ENCODE measurements around the gene SNRPN. TPM values are rescaled to one million over a fixed set of nuclear protein-coding genes. Genes with fewer than 3 reads are reported as not detected.

Gene SNRPN
- total RNA-seq, 4 donors from 2014 or later = 18.5 to 75.6 (median 39.6) TPM

DNA sequence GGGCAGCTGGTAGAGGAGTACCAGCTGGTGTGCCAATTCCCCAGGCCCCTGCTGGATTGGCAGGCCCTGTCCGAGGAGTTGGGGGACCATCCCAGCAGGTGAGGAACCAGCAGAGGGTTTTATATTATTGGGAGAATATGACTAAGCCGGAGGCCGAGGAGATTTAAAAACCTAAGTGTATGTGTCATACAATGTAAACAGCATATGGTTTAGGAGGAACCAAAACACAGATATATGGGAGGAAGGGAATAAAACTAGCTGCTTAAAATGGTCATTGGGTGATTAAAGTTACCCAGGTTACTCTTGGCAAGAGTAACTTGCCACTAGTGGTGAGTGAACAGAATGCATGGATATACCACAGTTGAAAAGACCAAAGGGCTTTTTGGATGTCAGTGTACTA lies 22.1 kb downstream of the SNRPN start:
- intact Hi-C loops (cut with DNase I; ENCODE audit: low total_unique reads) = loop anchor here (10.0 kb wide), 1 partner anchor 48 kb away; no protein-coding TSS in a partner anchor

DNA sequence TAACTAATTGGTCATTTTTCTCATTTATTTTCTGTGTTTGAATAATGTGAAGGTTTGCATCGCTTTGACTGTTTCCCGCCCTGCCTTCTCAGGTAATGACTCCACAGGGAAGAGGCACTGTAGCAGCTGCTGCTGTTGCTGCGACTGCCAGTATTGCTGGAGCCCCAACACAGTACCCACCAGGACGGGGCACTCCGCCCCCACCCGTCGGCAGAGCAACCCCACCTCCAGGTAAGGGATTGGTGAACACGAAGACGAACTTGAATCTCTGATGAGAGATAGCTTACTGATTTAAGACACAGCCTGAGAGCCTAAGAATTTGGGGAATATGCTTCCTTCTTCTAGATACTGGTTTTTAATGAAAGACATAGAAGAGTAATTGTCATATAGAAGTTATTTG lies 22.9 kb downstream of the SNRPN start:
- no peaks in the 10 kb centered on the region for H3K27me3 ChIP-seq
- in situ Hi-C loops (cut with MboI; ENCODE audit: low pct_ligation_motif_present in 1 of 4, low pct_unique_long_range_greater_than_20kb in 1 of 4, low sequenced_read_pairs in 3 of 4) = no loop called here
- peaks cover 20 to 22% of the 10 kb centered on the region in 2 donors for H3K9me3 ChIP-seq
- intact Hi-C loops (cut with DNase I; ENCODE audit: low total_unique reads) = loop anchor here (10.0 kb wide), 1 partner anchor 47 kb away; no protein-coding TSS in a partner anchor
- no peak overlapping the region for H3K4me3 ChIP-seq
- TF ChIP-seq POLR2A (IDR thresholded peaks at IDR 0.05) = no peak
- no peak for TF ChIP-seq POLR2AphosphoS5 (IDR thresholded peaks at IDR 0.05)
- no peak for TF ChIP-seq EP300 (IDR thresholded peaks at IDR 0.05; ENCODE audit: low read depth)
- TF ChIP-seq, protein P1, sequence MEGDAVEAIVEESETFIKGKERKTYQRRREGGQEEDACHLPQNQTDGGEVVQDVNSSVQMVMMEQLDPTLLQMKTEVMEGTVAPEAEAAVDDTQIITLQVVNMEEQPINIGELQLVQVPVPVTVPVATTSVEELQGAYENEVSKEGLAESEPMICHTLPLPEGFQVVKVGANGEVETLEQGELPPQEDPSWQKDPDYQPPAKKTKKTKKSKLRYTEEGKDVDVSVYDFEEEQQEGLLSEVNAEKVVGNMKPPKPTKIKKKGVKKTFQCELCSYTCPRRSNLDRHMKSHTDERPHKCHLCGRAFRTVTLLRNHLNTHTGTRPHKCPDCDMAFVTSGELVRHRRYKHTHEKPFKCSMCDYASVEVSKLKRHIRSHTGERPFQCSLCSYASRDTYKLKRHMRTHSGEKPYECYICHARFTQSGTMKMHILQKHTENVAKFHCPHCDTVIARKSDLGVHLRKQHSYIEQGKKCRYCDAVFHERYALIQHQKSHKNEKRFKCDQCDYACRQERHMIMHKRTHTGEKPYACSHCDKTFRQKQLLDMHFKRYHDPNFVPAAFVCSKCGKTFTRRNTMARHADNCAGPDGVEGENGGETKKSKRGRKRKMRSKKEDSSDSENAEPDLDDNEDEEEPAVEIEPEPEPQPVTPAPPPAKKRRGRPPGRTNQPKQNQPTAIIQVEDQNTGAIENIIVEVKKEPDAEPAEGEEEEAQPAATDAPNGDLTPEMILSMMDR (IDR thresholded peaks at IDR 0.05) = no peak
- no peaks in the 10 kb centered on the region for H3K4me1 ChIP-seq
- no peak for DNase-seq
- H3K36me3 ChIP-seq = peaks cover 0 to 73% (median 30%) of the 10 kb centered on the region in 4 donors
- WGBS, 2 donors (ENCODE audit: low coverage in 1 of 2) = 95 to 96% methylated on average over 8 to 9 of the region's 9 CpGs
- H3K27ac ChIP-seq = no peak overlapping the region

More for the DNA sequence above, 22.1 kb downstream of the SNRPN start:
- H3K27ac ChIP-seq = no peak overlapping the region
- in situ Hi-C loops (cut with MboI; ENCODE audit: low pct_ligation_motif_present in 1 of 4, low pct_unique_long_range_greater_than_20kb in 1 of 4, low sequenced_read_pairs in 3 of 4) = no loop called here
- WGBS, 2 donors (ENCODE audit: low coverage in 1 of 2) = 81 to 86% methylated on average over 2 to 3 of the region's 3 CpGs
- H3K27me3 ChIP-seq = no peaks in the 10 kb centered on the region
- H3K4me3 ChIP-seq = no peak overlapping the region
- DNase-seq = no peak
- no peak for TF ChIP-seq POLR2AphosphoS5 (IDR thresholded peaks at IDR 0.05)
- no peak for TF ChIP-seq POLR2A (IDR thresholded peaks at IDR 0.05)
- TF ChIP-seq, protein P1 (IDR thresholded peaks at IDR 0.05) = no peak
- no peak for TF ChIP-seq EP300 (IDR thresholded peaks at IDR 0.05; ENCODE audit: low read depth)
- H3K4me1 ChIP-seq = no peaks in the 10 kb centered on the region
- H3K9me3 ChIP-seq = peaks cover 19 to 22% of the 10 kb centered on the region in 2 donors
- H3K36me3 ChIP-seq = peaks cover 0 to 65% (median 27%) of the 10 kb centered on the region in 4 donors

DNA sequence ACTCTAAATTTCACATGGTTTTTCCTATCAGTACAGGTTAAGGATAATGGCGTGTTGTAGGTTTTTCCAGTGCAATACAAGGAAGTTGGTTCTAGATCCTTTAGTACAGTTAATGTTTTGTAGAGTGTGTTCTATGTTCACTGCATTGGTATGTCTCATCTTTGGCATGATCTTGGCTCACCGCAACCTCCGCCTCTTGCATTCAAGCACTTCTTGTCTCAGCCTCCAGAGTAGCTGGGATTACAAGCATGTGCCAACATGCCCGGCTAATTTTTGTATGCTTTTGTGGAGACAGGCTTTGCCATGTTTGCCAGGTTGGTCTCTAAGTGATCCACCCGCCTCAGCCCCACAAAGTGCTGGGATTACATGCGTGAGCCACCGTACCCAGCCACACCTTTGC lies 30.4 kb downstream of the SNRPN start:
- intact Hi-C loops (cut with DNase I; ENCODE audit: low total_unique reads) (no loop called here), in situ Hi-C loops (cut with MboI; ENCODE audit: low pct_ligation_motif_present in 1 of 4, low pct_unique_long_range_greater_than_20kb in 1 of 4, low sequenced_read_pairs in 3 of 4) (no loop called here)
- no peak for DNase-seq
- H3K36me3 ChIP-seq = peaks cover 0 to 47% (median 20%) of the 10 kb centered on the region in 4 donors
- no peaks in the 10 kb centered on the region for H3K27me3 ChIP-seq
- peaks cover 13 to 33% of the 10 kb centered on the region in 2 donors for H3K9me3 ChIP-seq
- no peak overlapping the region for H3K27ac ChIP-seq
- H3K4me3 ChIP-seq = no peak overlapping the region
- TF ChIP-seq, protein P1 (IDR thresholded peaks at IDR 0.05) = no peak
- TF ChIP-seq EP300 (IDR thresholded peaks at IDR 0.05; ENCODE audit: low read depth) (no peak), POLR2A (IDR thresholded peaks at IDR 0.05) (no peak), POLR2AphosphoS5 (IDR thresholded peaks at IDR 0.05) (no peak)
- WGBS, 2 donors (ENCODE audit: low coverage in 1 of 2) = 92 to 96% methylated on average over 3 to 7 of the region's 7 CpGs
- no peaks in the 10 kb centered on the region for H3K4me1 ChIP-seq

DNA sequence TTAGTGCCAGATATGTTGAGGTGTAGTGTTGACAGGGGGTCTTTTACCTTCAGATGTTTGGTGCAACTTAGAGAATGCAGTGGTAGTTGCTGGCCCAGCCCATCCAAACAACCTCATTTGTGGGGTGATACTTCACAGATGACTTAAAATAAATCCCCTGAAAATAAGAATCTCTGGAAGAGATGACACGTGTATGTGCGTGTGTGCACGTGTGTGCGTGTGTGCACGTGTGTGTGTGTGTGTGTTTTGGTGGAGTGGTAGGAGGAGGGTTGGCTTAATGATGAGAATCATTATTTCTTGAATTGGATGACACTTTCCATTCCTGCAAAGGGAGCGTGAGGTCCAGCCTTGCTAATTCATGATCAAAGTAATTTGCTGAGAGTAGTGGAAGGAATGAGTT lies 31.9 kb downstream of the SNRPN start:
- WGBS, 2 donors (ENCODE audit: low coverage in 1 of 2) = 77 to 92% methylated on average over 5 to 6 of the region's 6 CpGs
- Histone ChIP-seq H3K36me3 (peaks cover 0 to 39% (median 14%) of the 10 kb centered on the region in 4 donors), H3K4me3 (no peak overlapping the region), H3K27ac (no peak overlapping the region), H3K4me1 (no peaks in the 10 kb centered on the region), H3K9me3 (peaks cover 12 to 23% of the 10 kb centered on the region in 2 donors), H3K27me3 (no peaks in the 10 kb centered on the region)
- in situ Hi-C loops (cut with MboI; ENCODE audit: low pct_ligation_motif_present in 1 of 4, low pct_unique_long_range_greater_than_20kb in 1 of 4, low sequenced_read_pairs in 3 of 4) (no loop called here), intact Hi-C loops (cut with DNase I; ENCODE audit: low total_unique reads) (no loop called here)
- TF ChIP-seq, protein P1 (IDR thresholded peaks at IDR 0.05) = no peak
- TF ChIP-seq POLR2A (IDR thresholded peaks at IDR 0.05) (no peak), EP300 (IDR thresholded peaks at IDR 0.05; ENCODE audit: low read depth) (no peak), POLR2AphosphoS5 (IDR thresholded peaks at IDR 0.05) (no peak)
- DNase-seq = no peak
